GM18867 (cell line): Measurements from ENCODE around the gene SPESP1.

Source experiments
- ATAC-seq: cut with Tn5 transposase; IDR thresholded peaks from one replicate; pipeline ENCODE4 v1.9.1; 2021; ENCODE audit warnings: mild to moderate bottlenecking, moderate library complexity; ENCODE audit not compliant: unreplicated experiment

Gene SPESP1

GRCh38 chr15:68990231-68990991, 60.1 kb downstream of the SPESP1 start:
- ATAC-seq = no peak

- ATAC-seq = no peak
These were observed 60.7 kb downstream of the SPESP1 start for GRCh38 chr15:68990992-68991500.

GRCh38 chr15:68991723-68992122, 61.4 kb downstream of the SPESP1 start:
- no peak for ATAC-seq

GRCh38 chr15:68992696-68993095, 62.4 kb downstream of the SPESP1 start:
- no peak for ATAC-seq

- no peak for ATAC-seq
These were observed 63.0 kb downstream of the SPESP1 start for GRCh38 chr15:68993276-68993675.

- no peak for ATAC-seq
These were observed 63.8 kb downstream of the SPESP1 start for GRCh38 chr15:68994149-68994548.

- ATAC-seq = no peak
These were observed 64.8 kb downstream of the SPESP1 start for GRCh38 chr15:68994981-68995761.
